Measurements from ENCODE around the gene BTG2. TPM values are rescaled to one million over a fixed set of nuclear protein-coding genes. Genes with fewer than 3 reads are reported as not detected.

BTG2 gene
- total RNA-seq, 1 donor from 2014 or later: 24.1 TPM

DNA sequence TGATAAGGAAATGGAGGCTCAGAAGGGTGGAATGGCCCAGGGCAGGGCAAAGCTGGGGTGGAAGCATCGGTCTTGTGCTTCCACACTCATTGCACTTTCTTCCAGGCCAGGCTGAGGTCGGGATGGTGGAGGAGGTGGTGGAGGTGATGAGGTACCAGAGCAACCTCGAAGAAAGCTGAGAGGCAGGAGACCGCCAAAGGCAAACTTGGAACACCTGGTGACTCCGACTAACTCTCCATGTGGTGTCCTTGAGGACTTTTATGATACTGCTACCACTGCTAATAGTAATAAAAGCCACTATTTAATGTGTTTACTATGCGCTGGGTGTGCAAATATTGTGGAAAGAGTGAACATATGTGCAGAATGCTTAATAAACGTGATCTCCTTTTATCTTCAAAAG, 16.9 kb upstream of the BTG2 start:
- DNase-seq (ENCODE audit: low read depth): no peak
- TF ChIP-seq, protein P1, sequence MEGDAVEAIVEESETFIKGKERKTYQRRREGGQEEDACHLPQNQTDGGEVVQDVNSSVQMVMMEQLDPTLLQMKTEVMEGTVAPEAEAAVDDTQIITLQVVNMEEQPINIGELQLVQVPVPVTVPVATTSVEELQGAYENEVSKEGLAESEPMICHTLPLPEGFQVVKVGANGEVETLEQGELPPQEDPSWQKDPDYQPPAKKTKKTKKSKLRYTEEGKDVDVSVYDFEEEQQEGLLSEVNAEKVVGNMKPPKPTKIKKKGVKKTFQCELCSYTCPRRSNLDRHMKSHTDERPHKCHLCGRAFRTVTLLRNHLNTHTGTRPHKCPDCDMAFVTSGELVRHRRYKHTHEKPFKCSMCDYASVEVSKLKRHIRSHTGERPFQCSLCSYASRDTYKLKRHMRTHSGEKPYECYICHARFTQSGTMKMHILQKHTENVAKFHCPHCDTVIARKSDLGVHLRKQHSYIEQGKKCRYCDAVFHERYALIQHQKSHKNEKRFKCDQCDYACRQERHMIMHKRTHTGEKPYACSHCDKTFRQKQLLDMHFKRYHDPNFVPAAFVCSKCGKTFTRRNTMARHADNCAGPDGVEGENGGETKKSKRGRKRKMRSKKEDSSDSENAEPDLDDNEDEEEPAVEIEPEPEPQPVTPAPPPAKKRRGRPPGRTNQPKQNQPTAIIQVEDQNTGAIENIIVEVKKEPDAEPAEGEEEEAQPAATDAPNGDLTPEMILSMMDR (IDR thresholded peaks at IDR 0.05; ENCODE audit: insufficient read depth, low read length, poor library complexity, severe bottlenecking): no peak
- no peaks in the 10 kb centered on the region for H3K27me3 ChIP-seq (ENCODE audit: control insufficient read depth, insufficient read depth, low read length)
- no peak overlapping the region for H3K4me3 ChIP-seq (ENCODE audit: low read depth, low read length)
- no peaks in the 10 kb centered on the region for H3K36me3 ChIP-seq (ENCODE audit: control insufficient read depth, insufficient read depth, low read length)

DNA sequence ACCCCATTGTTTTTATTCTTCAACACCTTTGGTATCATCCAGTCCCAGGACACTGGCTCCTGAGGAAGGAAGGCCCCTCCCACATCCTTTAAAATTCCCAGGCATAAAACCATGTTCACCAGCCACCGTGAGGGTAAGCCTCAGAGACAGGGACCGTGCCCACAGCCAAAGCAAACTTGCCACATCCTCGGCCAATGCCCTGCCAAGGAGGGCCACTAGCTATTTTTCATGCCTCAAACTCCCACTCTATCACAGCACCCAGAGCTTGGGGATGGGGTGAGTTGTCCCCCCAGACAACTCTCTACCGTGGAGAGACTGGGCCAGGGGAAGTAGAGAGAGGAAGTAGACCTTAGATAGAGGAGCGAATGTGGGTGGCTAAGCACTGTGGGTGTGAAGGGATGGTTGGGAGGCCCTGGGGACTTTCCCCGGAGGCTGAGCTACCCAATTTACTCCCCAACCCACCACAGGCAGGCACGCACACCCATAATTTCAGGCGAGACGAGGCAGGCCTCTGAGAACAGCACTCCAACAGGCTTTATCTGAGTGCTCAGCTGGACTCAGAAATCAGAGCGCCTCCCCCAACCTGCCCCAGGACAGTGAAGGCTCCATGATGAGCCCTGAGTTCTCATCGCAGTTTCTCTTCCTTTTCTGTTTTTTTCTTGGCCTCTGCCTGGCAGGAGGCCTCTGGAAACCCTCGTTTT, 15.9 kb upstream of the BTG2 start:
- no peak for DNase-seq (ENCODE audit: low read depth)
- Histone ChIP-seq H3K36me3 (ENCODE audit: control insufficient read depth, insufficient read depth, low read length) (no peaks in the 10 kb centered on the region), H3K4me3 (ENCODE audit: low read depth, low read length) (no peak overlapping the region), H3K27me3 (ENCODE audit: control insufficient read depth, insufficient read depth, low read length) (no peaks in the 10 kb centered on the region)
- TF ChIP-seq, protein P1 (IDR thresholded peaks at IDR 0.05; ENCODE audit: insufficient read depth, low read length, poor library complexity, severe bottlenecking): no peak

DNA sequence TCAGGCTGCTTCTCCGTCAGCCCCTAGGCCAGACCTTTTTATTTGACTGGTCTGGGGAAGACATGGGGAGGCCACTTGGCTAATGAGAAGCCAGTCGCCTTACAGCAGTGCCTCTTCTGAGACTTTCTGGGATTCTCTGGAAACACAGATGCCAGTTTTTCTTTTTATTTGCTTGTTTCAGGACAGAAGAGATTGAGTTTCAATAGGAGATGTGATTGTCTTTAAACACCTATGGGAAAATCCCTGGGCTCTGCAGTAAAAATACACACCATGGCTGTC, 15.4 kb upstream of the BTG2 start:
- DNase-seq (ENCODE audit: low read depth): no peak
- Histone ChIP-seq H3K27me3 (ENCODE audit: control insufficient read depth, insufficient read depth, low read length) (no peaks in the 10 kb centered on the region), H3K36me3 (ENCODE audit: control insufficient read depth, insufficient read depth, low read length) (no peaks in the 10 kb centered on the region), H3K4me3 (ENCODE audit: low read depth, low read length) (no peak overlapping the region)
- TF ChIP-seq, protein P1 (IDR thresholded peaks at IDR 0.05; ENCODE audit: insufficient read depth, low read length, poor library complexity, severe bottlenecking): no peak

DNA sequence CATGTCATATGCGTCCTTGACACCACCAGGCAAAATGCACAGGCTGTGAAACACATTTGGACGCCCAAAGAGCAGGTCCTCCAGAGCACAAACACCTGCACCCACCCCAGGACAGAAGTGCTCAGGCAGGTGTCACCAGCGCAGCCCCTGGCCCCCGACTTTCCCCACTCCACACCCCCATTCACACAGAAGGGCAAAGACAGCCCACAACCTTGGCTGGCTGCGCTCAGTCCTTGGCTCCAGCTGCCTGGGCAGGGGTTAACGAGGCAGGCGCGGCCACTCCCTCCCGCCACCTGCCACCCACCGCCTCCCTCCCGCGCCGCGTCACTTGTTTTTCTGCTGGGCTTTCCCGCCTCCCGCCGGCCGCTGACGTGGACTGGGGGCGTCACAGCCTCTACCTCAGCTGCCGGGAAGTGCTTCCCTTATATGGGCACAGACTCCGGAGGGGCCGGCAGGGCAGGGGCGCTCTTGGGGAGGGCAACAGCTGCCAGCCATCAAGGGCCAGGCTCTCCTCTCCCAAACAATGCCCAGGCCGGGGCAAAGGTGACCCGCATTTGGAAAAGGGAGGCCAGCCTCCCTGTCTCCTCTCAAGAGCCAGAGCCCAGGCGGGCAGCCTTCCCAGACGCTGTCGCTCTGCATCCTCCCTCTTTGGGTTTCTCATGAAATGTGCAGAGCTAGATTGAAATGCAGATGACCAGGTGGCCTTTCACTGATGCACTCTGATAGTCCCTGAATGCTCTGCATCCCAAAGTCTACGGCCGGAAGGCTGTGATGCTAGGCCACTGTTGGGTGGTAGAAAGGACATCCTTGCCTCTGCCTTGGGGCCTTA, 14.8 kb upstream of the BTG2 start:
- Histone ChIP-seq H3K4me3 (ENCODE audit: low read depth, low read length) (peak overlapping the region; percentile 15), H3K27me3 (ENCODE audit: control insufficient read depth, insufficient read depth, low read length) (no peaks in the 10 kb centered on the region), H3K36me3 (ENCODE audit: control insufficient read depth, insufficient read depth, low read length) (no peaks in the 10 kb centered on the region)
- TF ChIP-seq, protein P1 (IDR thresholded peaks at IDR 0.05; ENCODE audit: insufficient read depth, low read length, poor library complexity, severe bottlenecking): no peak
- peak; percentile 44 for DNase-seq (ENCODE audit: low read depth)

DNA sequence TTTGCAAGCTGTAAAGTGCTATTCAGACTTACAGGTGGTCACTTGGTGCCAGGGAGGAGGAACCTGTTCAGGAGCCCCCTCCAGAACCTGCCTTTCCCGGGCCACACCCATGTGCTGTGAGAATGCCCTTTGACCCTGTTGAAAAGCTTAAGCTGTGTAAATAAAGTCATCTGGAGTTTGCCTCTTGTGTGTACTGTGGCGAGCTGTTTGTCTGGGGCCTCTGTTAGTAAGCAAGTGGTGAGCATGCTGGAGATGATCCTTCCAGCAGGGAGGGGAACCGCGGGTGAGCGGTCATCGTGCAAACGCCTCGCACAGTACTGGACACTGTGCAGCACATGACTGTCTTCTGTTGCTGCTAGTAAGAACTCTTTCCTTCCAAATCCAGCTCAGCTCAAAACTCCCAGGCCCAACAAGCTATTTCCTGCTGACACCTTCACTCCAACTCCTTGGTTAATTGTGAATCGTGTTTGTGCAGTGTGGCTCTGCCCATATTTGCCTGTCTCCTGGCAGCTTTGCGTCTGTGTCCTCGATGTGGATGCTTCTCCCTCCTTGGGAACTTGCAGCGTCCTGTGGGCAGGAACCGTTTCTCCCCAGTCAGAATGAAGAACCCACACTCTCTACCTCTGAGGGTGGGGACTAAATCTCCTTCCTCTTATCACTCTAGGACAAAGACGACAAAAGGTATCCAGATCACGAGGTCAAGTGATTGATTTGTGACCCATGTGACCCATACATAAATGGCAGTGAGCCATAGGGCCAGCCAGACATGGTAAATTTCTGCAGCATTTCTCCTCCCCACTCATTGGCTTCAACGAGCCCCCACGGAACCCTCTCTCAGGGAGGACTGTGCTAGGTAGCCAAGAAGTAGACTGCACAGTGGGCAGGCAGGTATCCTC, 13.9 kb upstream of the BTG2 start:
- Histone ChIP-seq H3K36me3 (ENCODE audit: control insufficient read depth, insufficient read depth, low read length) (no peaks in the 10 kb centered on the region), H3K4me3 (ENCODE audit: low read depth, low read length) (no peak overlapping the region), H3K27me3 (ENCODE audit: control insufficient read depth, insufficient read depth, low read length) (no peaks in the 10 kb centered on the region)
- TF ChIP-seq, protein P1 (IDR thresholded peaks at IDR 0.05; ENCODE audit: insufficient read depth, low read length, poor library complexity, severe bottlenecking): no peak
- DNase-seq (ENCODE audit: low read depth): no peak

Measured in kidney epithelial cell (primary cell).